ENCODE results near the gene IP6K1. TPM values are rescaled to one million over a fixed set of nuclear protein-coding genes. Genes with fewer than 3 reads are reported as not detected.

The IP6K1 gene
- polyA plus RNA-seq, 4 donors = 14.8 to 27.1 (median 18.2) TPM

DNA sequence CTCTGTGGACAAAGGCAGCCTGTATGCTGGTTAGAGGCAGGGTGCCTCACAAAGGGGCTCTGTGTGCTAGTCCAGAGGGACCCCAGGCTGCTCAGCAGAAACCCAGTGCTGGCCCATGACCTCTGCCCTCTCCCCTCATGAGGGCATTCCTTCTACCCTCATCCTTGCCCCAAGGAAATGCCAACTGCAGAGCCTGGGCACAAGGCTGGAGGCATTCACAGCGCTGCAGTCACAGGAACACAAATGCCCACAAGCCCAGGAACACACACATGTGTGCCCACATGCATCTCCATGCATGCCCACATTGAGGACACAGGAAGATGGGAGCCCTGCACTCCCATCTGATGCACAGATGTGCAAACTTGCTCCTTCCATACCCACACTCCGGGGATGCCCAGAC, 20.5 kb upstream of the IP6K1 start:
- H3K4me3 ChIP-seq (ENCODE audit: low read depth in 1 of 3, low read length in 3 of 3) = no peak overlapping the region
- no peaks in the 10 kb centered on the region for H3K9me3 ChIP-seq (ENCODE audit: control insufficient read depth in 2 of 2, insufficient read depth in 1 of 2, low read depth in 1 of 2, low read length in 1 of 2)
- peaks cover 0 to 36% (median 0%) of the 10 kb centered on the region in 3 donors for H3K4me1 ChIP-seq (ENCODE audit: control insufficient read depth in 3 of 3, insufficient read depth in 2 of 3, low read depth in 1 of 3, low read length in 2 of 3)
- FAIRE-seq (no peak), DNase-seq (no peak)
- WGBS, 3 donors = 72 to 95% (median 88%) methylated on average over 2 of the region's 2 CpGs
- peak overlapping the region in 2 of 3 donors; percentile 12 to 68 for H3K27ac ChIP-seq (ENCODE audit: low read depth in 1 of 3, low read length in 2 of 3)
- H3K36me3 ChIP-seq (ENCODE audit: control insufficient read depth in 3 of 3, insufficient read depth in 2 of 3, low read depth in 1 of 3, low read length in 3 of 3) = peaks cover 0 to 72% (median 2%) of the 10 kb centered on the region in 3 donors
- peaks cover 0 to 15% (median 0%) of the 10 kb centered on the region in 3 donors for H3K27me3 ChIP-seq (ENCODE audit: control insufficient read depth in 3 of 3, insufficient read depth in 3 of 3, low read length in 3 of 3)

DNA sequence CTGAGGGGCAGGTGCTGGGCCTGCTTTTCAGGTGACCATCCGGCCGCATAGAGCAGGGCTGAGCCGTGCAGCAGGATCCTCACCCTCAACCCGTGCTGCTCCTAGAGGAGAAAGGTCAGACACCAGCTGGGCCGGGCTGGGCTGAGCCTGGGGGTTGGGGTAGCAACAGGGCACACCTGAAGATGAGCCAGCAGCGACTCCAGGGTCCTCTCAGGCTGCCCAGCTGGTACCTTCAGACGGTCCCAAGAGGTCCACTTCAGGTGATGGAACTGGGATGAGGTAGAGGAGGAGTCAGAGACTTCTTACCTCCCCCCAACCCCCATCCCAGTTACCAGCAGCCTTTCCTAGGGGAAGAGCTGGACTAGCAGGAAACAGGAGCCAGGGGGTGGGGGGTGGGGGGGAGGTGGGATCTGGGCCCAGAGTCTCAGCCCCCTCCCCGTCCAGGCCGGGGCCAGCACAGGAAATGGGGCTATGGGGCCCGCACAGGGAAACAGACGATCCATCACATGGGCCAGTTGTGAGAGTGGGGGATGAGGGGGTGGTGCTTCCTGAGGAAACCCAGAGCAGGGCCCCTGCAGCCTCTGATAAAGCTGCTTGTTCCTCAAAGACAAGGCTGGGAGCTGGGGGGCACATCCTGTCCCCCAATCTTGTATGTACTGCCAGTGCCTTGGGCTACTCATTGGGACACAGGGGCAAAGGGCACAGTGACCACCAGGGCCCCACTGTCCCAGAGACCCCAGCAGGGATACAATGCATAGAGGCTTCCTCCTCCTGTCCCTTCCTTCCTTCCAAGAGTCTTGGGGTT, 19.8 kb upstream of the IP6K1 start:
- H3K36me3 ChIP-seq (ENCODE audit: control insufficient read depth in 3 of 3, insufficient read depth in 2 of 3, low read depth in 1 of 3, low read length in 3 of 3) = peaks cover 0 to 64% (median 2%) of the 10 kb centered on the region in 3 donors
- DNase-seq = peak in 1 of 2 donors; percentile 75
- peaks cover 0 to 22% (median 0%) of the 10 kb centered on the region in 3 donors for H3K27me3 ChIP-seq (ENCODE audit: control insufficient read depth in 3 of 3, insufficient read depth in 3 of 3, low read length in 3 of 3)
- peak overlapping the region in 1 of 3 donors; percentile 20 for H3K4me3 ChIP-seq (ENCODE audit: low read depth in 1 of 3, low read length in 3 of 3)
- WGBS, 3 donors = 35 to 76% (median 44%) methylated on average over 9 to 11 of the region's 11 CpGs
- FAIRE-seq = no peak
- peaks cover 0 to 36% (median 0%) of the 10 kb centered on the region in 3 donors for H3K4me1 ChIP-seq (ENCODE audit: control insufficient read depth in 3 of 3, insufficient read depth in 2 of 3, low read depth in 1 of 3, low read length in 2 of 3)
- peak overlapping the region; percentile 17 to 84 (median 75) for H3K27ac ChIP-seq (ENCODE audit: low read depth in 1 of 3, low read length in 2 of 3)
- no peaks in the 10 kb centered on the region for H3K9me3 ChIP-seq (ENCODE audit: control insufficient read depth in 2 of 2, insufficient read depth in 1 of 2, low read depth in 1 of 2, low read length in 1 of 2)

DNA sequence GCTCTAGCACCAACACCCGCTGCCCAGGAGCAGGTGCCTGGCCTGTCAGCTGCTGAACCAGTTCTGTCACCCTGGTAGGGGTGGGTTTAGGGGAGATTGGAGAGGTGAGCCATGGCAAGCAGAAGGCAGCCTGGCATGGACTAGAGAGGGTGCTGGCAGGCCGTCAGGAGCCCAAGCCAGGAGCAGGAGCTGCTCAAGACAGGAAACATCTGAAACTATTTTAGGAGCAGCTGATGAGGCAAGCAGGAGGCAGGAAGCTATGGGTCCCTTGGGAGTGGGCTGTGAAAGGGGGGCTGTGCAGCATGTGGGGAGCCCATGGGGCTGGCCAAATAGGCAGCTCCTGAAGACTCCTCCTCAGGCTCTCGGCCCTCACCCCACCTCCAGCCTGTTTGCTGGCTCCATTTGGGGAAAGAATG, 19.0 kb upstream of the IP6K1 start:
- DNase-seq (peak in 1 of 2 donors; percentile 43), FAIRE-seq (no peak)
- WGBS, 3 donors = 42 to 74% (median 49%) methylated on average over 3 of the region's 3 CpGs
- Histone ChIP-seq H3K4me3 (ENCODE audit: low read depth in 1 of 3, low read length in 3 of 3) (peak overlapping the region in 1 of 3 donors; percentile 20), H3K27me3 (ENCODE audit: control insufficient read depth in 3 of 3, insufficient read depth in 3 of 3, low read length in 3 of 3) (peaks cover 0 to 24% (median 0%) of the 10 kb centered on the region in 3 donors), H3K9me3 (ENCODE audit: control insufficient read depth in 2 of 2, insufficient read depth in 1 of 2, low read depth in 1 of 2, low read length in 1 of 2) (no peaks in the 10 kb centered on the region), H3K4me1 (ENCODE audit: control insufficient read depth in 3 of 3, insufficient read depth in 2 of 3, low read depth in 1 of 3, low read length in 2 of 3) (peaks cover 0 to 36% (median 0%) of the 10 kb centered on the region in 3 donors), H3K36me3 (ENCODE audit: control insufficient read depth in 3 of 3, insufficient read depth in 2 of 3, low read depth in 1 of 3, low read length in 3 of 3) (peaks cover 0 to 57% (median 2%) of the 10 kb centered on the region in 3 donors), H3K27ac (ENCODE audit: low read depth in 1 of 3, low read length in 2 of 3) (peak overlapping the region in 2 of 3 donors; percentile 75 to 84)

DNA sequence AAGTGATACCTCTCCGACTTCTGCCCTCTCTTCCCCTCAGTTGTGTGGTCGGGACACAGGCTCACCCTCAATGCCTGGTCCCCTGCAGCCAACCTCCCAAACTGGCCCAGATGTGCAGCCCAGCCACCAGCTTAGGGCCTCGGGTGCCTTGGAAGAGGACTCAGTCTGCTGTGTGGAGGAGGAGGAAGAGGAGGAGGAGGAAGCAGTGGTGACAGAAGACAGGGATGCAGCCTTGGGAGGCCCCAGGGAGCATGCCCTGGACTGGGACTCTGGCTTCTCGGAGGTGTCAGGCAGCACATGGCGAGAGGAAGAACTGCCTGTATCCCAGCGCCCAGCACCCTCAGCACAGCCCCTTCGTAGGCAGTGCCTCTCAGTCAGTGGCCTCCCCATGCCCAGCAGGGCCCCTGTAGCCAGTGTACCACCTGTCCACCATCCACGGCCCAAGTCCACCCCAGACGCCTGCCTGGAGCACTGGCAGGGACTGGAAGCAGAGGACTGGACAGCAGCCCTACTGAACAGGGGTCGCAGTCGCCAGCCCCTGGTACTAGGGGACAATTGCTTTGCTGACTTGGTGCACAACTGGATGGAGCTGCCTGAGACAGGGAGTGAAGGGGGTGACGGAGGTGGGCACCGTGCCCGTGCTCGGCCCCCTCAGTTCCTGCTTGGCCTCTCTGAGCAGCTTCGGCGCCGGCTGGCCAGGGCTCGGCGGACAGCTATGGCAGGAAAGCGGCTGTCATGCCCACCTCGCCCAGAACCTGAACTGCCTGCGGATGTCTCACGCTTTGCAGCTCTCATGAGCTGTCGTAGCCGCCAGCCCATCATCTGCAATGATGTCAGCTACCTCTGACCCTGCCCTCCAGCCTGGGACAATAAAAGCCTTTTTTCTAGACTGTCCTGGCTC, 18.0 kb upstream of the IP6K1 start:
- H3K4me1 ChIP-seq (ENCODE audit: control insufficient read depth in 3 of 3, insufficient read depth in 2 of 3, low read depth in 1 of 3, low read length in 2 of 3) = peaks cover 0 to 36% (median 0%) of the 10 kb centered on the region in 3 donors
- WGBS, 3 donors = 61 to 82% (median 74%) methylated on average over 23 to 26 of the region's 26 CpGs
- H3K9me3 ChIP-seq (ENCODE audit: control insufficient read depth in 2 of 2, insufficient read depth in 1 of 2, low read depth in 1 of 2, low read length in 1 of 2) = no peaks in the 10 kb centered on the region
- H3K27ac ChIP-seq (ENCODE audit: low read depth in 1 of 3, low read length in 2 of 3) = peak overlapping the region in 2 of 3 donors; percentile 5 to 75
- DNase-seq (no peak), FAIRE-seq (no peak)
- H3K27me3 ChIP-seq (ENCODE audit: control insufficient read depth in 3 of 3, insufficient read depth in 3 of 3, low read length in 3 of 3) = peaks cover 0 to 24% (median 0%) of the 10 kb centered on the region in 3 donors
- peaks cover 0 to 47% (median 1%) of the 10 kb centered on the region in 3 donors for H3K36me3 ChIP-seq (ENCODE audit: control insufficient read depth in 3 of 3, insufficient read depth in 2 of 3, low read depth in 1 of 3, low read length in 3 of 3)
- peak overlapping the region in 1 of 3 donors; percentile 98 for H3K4me3 ChIP-seq (ENCODE audit: low read depth in 1 of 3, low read length in 3 of 3)

DNA sequence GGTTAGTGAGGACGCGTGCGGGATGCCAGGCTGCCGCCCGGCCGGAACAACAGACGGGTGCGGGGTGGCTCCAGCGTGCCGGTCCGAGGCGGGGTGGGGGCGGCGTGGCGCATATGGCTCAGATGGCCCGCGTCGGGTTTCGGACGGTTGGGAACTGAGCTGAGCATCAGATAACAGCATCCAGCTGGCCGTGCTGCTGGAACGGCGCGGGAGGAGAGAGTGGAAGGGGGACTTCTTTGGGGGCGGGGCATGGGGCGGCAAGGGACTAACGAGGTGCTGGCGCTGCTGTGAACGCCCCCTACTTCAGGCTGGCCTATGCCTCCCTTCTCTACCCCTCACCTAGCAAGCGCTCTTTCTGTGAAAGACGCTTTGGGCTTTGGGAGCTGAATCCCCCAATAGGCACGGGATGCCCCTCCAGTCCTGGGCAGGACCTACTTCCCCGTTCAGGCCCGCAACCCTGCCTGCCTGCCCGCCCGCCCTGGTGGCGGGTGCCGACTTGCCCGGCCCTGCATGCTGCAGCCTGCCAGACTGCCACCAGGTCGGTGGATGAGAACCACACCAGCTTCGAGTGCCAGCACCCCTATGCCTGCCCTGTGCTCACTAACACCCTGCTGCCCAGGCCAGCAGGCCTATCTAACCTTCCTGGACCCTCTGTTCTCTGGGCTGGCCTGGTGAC, 17.3 kb upstream of the IP6K1 start:
- peak in 1 of 2 donors; percentile 13 for DNase-seq
- Histone ChIP-seq H3K27me3 (ENCODE audit: control insufficient read depth in 3 of 3, insufficient read depth in 3 of 3, low read length in 3 of 3) (peaks cover 0 to 24% (median 0%) of the 10 kb centered on the region in 3 donors), H3K27ac (ENCODE audit: low read depth in 1 of 3, low read length in 2 of 3) (peak overlapping the region in 2 of 3 donors; percentile 71 to 76), H3K36me3 (ENCODE audit: control insufficient read depth in 3 of 3, insufficient read depth in 2 of 3, low read depth in 1 of 3, low read length in 3 of 3) (peaks cover 0 to 40% (median 0%) of the 10 kb centered on the region in 3 donors), H3K4me3 (ENCODE audit: low read depth in 1 of 3, low read length in 3 of 3) (peak overlapping the region; percentile 31 to 98 (median 76)), H3K9me3 (ENCODE audit: control insufficient read depth in 2 of 2, insufficient read depth in 1 of 2, low read depth in 1 of 2, low read length in 1 of 2) (no peaks in the 10 kb centered on the region), H3K4me1 (ENCODE audit: control insufficient read depth in 3 of 3, insufficient read depth in 2 of 3, low read depth in 1 of 3, low read length in 2 of 3) (peaks cover 0 to 36% (median 0%) of the 10 kb centered on the region in 3 donors)
- FAIRE-seq = no peak
- 2 to 4% (median 3%) methylated on average over 31 to 41 of the region's 41 CpGs for WGBS, 3 donors

DNA sequence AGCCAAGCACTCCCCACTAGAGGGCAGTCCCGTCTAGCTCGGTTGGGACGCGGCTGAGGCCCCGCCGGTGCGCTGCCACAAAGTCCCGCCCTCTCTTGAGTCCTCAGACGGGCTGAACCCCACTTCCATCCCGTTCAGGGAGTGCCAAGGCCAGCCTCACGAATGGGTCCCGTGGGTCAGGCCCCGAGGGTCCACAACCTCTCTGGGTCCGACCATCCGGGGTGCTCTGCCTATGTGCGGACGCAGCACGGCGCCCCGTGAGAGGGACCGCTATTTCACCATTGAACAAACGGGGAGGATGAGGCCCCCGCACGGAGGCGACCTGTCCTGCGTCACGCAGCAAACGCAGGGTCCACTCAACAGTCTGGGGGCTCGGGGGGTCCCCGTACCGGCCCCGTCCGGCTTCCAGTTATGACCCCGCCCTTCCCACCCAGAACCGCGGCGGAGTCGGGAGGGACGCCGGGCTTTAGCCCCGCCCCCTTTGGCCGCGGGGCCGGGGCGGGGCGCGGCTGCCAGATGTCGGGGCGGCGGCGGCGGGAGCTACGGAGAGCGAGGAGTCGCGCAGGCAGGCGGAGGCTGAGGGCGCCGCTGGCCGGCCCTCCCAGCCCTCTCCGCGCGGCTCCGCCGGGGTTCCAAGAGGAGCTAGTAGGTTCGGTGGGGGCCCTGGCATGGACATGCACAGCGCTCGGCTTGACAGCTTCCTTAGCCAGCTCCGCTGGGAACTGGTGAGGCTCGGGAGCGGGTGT, 16.6 kb upstream of the IP6K1 start, which contains the start of gene INKA1:
INKA1 (plus strand) TSS at position 543 of the 746 bp plus-strand sequence; CDS start at position 675, 132 bp downstream.
- Histone ChIP-seq H3K27me3 (ENCODE audit: control insufficient read depth in 3 of 3, insufficient read depth in 3 of 3, low read length in 3 of 3) (peaks cover 0 to 24% (median 0%) of the 10 kb centered on the region in 3 donors), H3K4me1 (ENCODE audit: control insufficient read depth in 3 of 3, insufficient read depth in 2 of 3, low read depth in 1 of 3, low read length in 2 of 3) (peaks cover 0 to 34% (median 0%) of the 10 kb centered on the region in 3 donors), H3K27ac (ENCODE audit: low read depth in 1 of 3, low read length in 2 of 3) (peak within 1 kb of the TSS; percentile 69 to 95 (median 81)), H3K9me3 (ENCODE audit: control insufficient read depth in 2 of 2, insufficient read depth in 1 of 2, low read depth in 1 of 2, low read length in 1 of 2) (no peaks in the 10 kb centered on the region), H3K4me3 (ENCODE audit: low read depth in 1 of 3, low read length in 3 of 3) (peak within 1 kb of the TSS; percentile 31 to 98 (median 76)), H3K36me3 (ENCODE audit: control insufficient read depth in 3 of 3, insufficient read depth in 2 of 3, low read depth in 1 of 3, low read length in 3 of 3) (peaks cover 0 to 35% (median 0%) of the 10 kb centered on the region in 3 donors)
- FAIRE-seq = no peak
- WGBS, 3 donors = 0 to 1% (median 0%) methylated on average over 46 to 71 of the region's 71 CpGs
- peak; percentile 91 to 95 for DNase-seq

DNA sequence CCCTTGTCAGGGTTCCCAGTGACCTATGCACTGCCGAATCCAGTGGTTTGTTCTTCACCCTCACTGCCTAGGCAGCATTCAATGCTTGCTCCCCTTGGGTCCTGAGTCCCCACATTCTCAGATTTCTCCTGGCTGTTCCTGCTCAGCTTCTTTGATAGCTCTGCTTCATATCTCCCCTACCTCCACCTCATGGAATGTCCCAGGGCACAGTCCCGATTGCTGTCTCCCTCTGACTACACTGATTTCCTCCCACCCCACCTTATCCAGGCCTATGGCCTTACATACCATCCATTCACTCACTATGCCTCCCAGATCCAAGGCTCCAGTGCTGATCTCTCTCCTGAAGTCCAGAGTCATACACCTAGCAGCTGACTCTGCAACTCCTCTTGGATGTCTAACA, 14.8 kb upstream of the IP6K1 start:
- no peak for DNase-seq

More for the DNA sequence above, 14.8 kb upstream of the IP6K1 start:
- Histone ChIP-seq H3K9me3 (ENCODE audit: control insufficient read depth in 2 of 2, insufficient read depth in 1 of 2, low read depth in 1 of 2, low read length in 1 of 2) (no peaks in the 10 kb centered on the region), H3K4me3 (ENCODE audit: low read depth in 1 of 3, low read length in 3 of 3) (no peak overlapping the region), H3K27me3 (ENCODE audit: control insufficient read depth in 3 of 3, insufficient read depth in 3 of 3, low read length in 3 of 3) (peaks cover 0 to 24% (median 0%) of the 10 kb centered on the region in 3 donors), H3K27ac (ENCODE audit: low read depth in 1 of 3, low read length in 2 of 3) (no peak overlapping the region), H3K4me1 (ENCODE audit: control insufficient read depth in 3 of 3, insufficient read depth in 2 of 3, low read depth in 1 of 3, low read length in 2 of 3) (peaks cover 0 to 18% (median 0%) of the 10 kb centered on the region in 3 donors), H3K36me3 (ENCODE audit: control insufficient read depth in 3 of 3, insufficient read depth in 2 of 3, low read depth in 1 of 3, low read length in 3 of 3) (peaks cover 0 to 23% (median 0%) of the 10 kb centered on the region in 3 donors)
- FAIRE-seq = no peak
- 85 to 93% (median 90%) methylated on average over 2 of the region's 2 CpGs for WGBS, 3 donors

Data from small intestine (tissue), 7 donors.